ENCODE results near the gene PAX2.

- TF ChIP-seq, protein P1, sequence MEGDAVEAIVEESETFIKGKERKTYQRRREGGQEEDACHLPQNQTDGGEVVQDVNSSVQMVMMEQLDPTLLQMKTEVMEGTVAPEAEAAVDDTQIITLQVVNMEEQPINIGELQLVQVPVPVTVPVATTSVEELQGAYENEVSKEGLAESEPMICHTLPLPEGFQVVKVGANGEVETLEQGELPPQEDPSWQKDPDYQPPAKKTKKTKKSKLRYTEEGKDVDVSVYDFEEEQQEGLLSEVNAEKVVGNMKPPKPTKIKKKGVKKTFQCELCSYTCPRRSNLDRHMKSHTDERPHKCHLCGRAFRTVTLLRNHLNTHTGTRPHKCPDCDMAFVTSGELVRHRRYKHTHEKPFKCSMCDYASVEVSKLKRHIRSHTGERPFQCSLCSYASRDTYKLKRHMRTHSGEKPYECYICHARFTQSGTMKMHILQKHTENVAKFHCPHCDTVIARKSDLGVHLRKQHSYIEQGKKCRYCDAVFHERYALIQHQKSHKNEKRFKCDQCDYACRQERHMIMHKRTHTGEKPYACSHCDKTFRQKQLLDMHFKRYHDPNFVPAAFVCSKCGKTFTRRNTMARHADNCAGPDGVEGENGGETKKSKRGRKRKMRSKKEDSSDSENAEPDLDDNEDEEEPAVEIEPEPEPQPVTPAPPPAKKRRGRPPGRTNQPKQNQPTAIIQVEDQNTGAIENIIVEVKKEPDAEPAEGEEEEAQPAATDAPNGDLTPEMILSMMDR (IDR thresholded peaks at IDR 0.05; ENCODE audit: insufficient read depth, low read depth, low read length), result no peak
- TF ChIP-seq EZH2 (IDR thresholded peaks at IDR 0.05; ENCODE audit: insufficient read depth, low read length), result no peak
These were observed 48.9 kb upstream of the PAX2 start for GRCh38 chr10:100696477-100696901.

All from astrocyte (in vitro differentiated cells and primary cell).